Anterior cingulate cortex (tissue), 58 donors: ENCODE measurements around the gene SBSN.
"Not testable (repeated sequence)": the region's sequence is repeated elsewhere in the genome, so short reads cannot be mapped to it uniquely, and the experiment has no call there.

Experiments used
- DNase-seq, 58 donors: peaks; one replicate each; lab custom pipeline; 2025; lab: John Stamatoyannopoulos, UW

Gene SBSN

GRCh38 chr19:35483089-35483488 lies 45.0 kb downstream of the SBSN start:
- DNase-seq = no peak

GRCh38 chr19:35478794-35479677 lies 49.1 kb downstream of the SBSN start:
- DNase-seq = peak in 1 of 58 donors; percentile 7

GRCh38 chr19:35476149-35476548 lies 52.0 kb downstream of the SBSN start:
- no peak for DNase-seq

- not testable (repeated sequence) for DNase-seq
These were observed 53.5 kb downstream of the SBSN start for GRCh38 chr19:35474594-35474993.

- no peak for DNase-seq
These were observed 54.0 kb downstream of the SBSN start for GRCh38 chr19:35474104-35474503.
